SK-N-SH treated with all-trans-retinoic acid at 6 μM for 48 hours (cell line): Measurements from ENCODE around the gene TOP1.

Experiments used
- ATAC-seq: fragments of 200-7000 bp; cut with Tn5 transposase; 3 replicates; pipeline ENCODE4 v1.9.1; 2020; ENCODE audit warnings: mild to moderate bottlenecking, moderate library complexity
- ARNTL ChIP-seq: fragments of 450-650 bp; formaldehyde crosslinking; IDR thresholded peaks from 2 replicates; pipeline ENCODE4 v1.5.0; 2020; ENCODE audit warnings: low read depth, mild to moderate bottlenecking, moderate library complexity, borderline replicate concordance
- BACH2 ChIP-seq: fragments of 250-450 bp; sonication (Bioruptor Pico); IDR thresholded peaks from 2 replicates; pipeline ENCODE4 v1.9.0; 2021; ENCODE audit warnings: mild to moderate bottlenecking, borderline replicate concordance
- CREB5 ChIP-seq: fragments of 250-450 bp; sonication (Bioruptor Pico); IDR thresholded peaks from 2 replicates; pipeline ENCODE4 v1.5.1; 2020; ENCODE audit warnings: low read depth, mild to moderate bottlenecking, moderate library complexity
- CSDC2 ChIP-seq: fragments of 250-450 bp; sonication (Bioruptor Pico); IDR thresholded peaks from 2 replicates; pipeline ENCODE4 v1.5.0; 2020; ENCODE audit warnings: mild to moderate bottlenecking, moderate library complexity
- CSRNP3 ChIP-seq: fragments of 250-450 bp; sonication (Bioruptor Pico); IDR thresholded peaks from 2 replicates; pipeline ENCODE4 v1.5.1; 2021; ENCODE audit warnings: mild to moderate bottlenecking, moderate library complexity
- ESRRG ChIP-seq: fragments of 250-450 bp; sonication (Bioruptor Pico); IDR thresholded peaks from 2 replicates; pipeline ENCODE4 v1.6.1; 2021; ENCODE audit warnings: mild to moderate bottlenecking
- GLIS3 ChIP-seq: fragments of 250-450 bp; sonication (Bioruptor Pico); IDR thresholded peaks from 2 replicates; pipeline ENCODE4 v1.5.0; 2020; ENCODE audit warnings: mild to moderate bottlenecking, moderate library complexity
- ISL1 ChIP-seq: fragments of 250-450 bp; sonication (Bioruptor Pico); IDR thresholded peaks from 2 replicates; pipeline ENCODE4 v2.1.2; 2022; ENCODE audit warnings: mild to moderate bottlenecking, moderate library complexity
- OSR1 ChIP-seq: fragments of 250-450 bp; sonication (Bioruptor Pico); IDR thresholded peaks from 2 replicates; pipeline ENCODE4 v1.8.0; 2022; ENCODE audit warnings: moderate library complexity, mild to moderate bottlenecking, inconsistent platforms
- POU6F1 ChIP-seq: fragments of 250-450 bp; sonication (Bioruptor Pico); IDR thresholded peaks from 2 replicates; pipeline ENCODE4 v1.8.0; 2021; ENCODE audit warnings: low read depth, mild to moderate bottlenecking, moderate library complexity, borderline replicate concordance
- PPARA ChIP-seq: fragments of 250-450 bp; sonication (Bioruptor Pico); IDR thresholded peaks from 2 replicates; pipeline ENCODE4 v1.5.0; 2020; ENCODE audit warnings: mild to moderate bottlenecking, borderline replicate concordance
- RARB ChIP-seq: fragments of 250-450 bp; sonication (Bioruptor Pico); IDR thresholded peaks from 2 replicates; pipeline ENCODE4 v1.8.0; 2021; ENCODE audit warnings: mild to moderate bottlenecking, moderate library complexity
- SNAI2 ChIP-seq: fragments of 250-450 bp; sonication (Bioruptor Pico); IDR thresholded peaks from 2 replicates; pipeline ENCODE4 v1.5.0; 2020; ENCODE audit warnings: mild to moderate bottlenecking, moderate library complexity
- TCF4 ChIP-seq: fragments of 250-450 bp; sonication (Bioruptor Pico); IDR thresholded peaks from 2 replicates; pipeline ENCODE4 v1.8.0; 2021; ENCODE audit warnings: mild to moderate bottlenecking, moderate library complexity, borderline replicate concordance
- TOX ChIP-seq: fragments of 250-450 bp; sonication (Bioruptor Pico); IDR thresholded peaks from 2 replicates; pipeline ENCODE4 v1.8.0; 2021; ENCODE audit warnings: mild to moderate bottlenecking, moderate library complexity, borderline replicate concordance
- ZC3H10 ChIP-seq: fragments of 250-450 bp; sonication (Bioruptor Pico); IDR thresholded peaks from 2 replicates; pipeline ENCODE4 v1.5.1; 2021; ENCODE audit warnings: mild to moderate bottlenecking, moderate library complexity
- ZFP3 ChIP-seq: fragments of 250-450 bp; sonication (Bioruptor Pico); IDR thresholded peaks from 2 replicates; pipeline ENCODE4 v1.5.0; 2020; ENCODE audit warnings: mild to moderate bottlenecking, moderate library complexity
- ZFP30 ChIP-seq: fragments of 450-650 bp; formaldehyde crosslinking; IDR thresholded peaks from 2 replicates; pipeline ENCODE4 v1.5.0; 2022; ENCODE audit warnings: mild to moderate bottlenecking, moderate library complexity
- ZNF70 ChIP-seq: fragments of 450-650 bp; formaldehyde crosslinking; IDR thresholded peaks from 2 replicates; pipeline ENCODE4 v1.5.0; 2020; ENCODE audit warnings: mild to moderate bottlenecking, moderate library complexity
- ZNF8 ChIP-seq: fragments of 450-650 bp; formaldehyde crosslinking; IDR thresholded peaks from 2 replicates; pipeline ENCODE4 v1.5.0; 2020; ENCODE audit warnings: mild to moderate bottlenecking, moderate library complexity
- TF ChIP-seq, protein P1 (sequence below): fragments of 250-450 bp; sonication (Bioruptor Pico); IDR thresholded peaks from 2 replicates; pipeline ENCODE4 v1.8.0; 2020; ENCODE audit warnings: mild to moderate bottlenecking, moderate library complexity, borderline replicate concordance

The TOP1 gene

GRCh38 chr20:41161886-41162285, 133.3 kb downstream of the TOP1 start:
- TF ChIP-seq SNAI2 = no peak
- TF ChIP-seq GLIS3 (CRISPR knock-in tag) = no peak
- no peak for TF ChIP-seq POU6F1 (CRISPR knock-in tag)
- no peak for TF ChIP-seq ESRRG (CRISPR knock-in tag)
- no peak for TF ChIP-seq ZFP3 (CRISPR knock-in tag)
- TF ChIP-seq CSDC2 (CRISPR knock-in tag) = no peak
- no peak for TF ChIP-seq ZFP30 (CRISPR knock-in tag)
- no peak for TF ChIP-seq TOX (CRISPR knock-in tag)
- no peak for TF ChIP-seq ZNF8 (CRISPR knock-in tag)
- TF ChIP-seq ISL1 (CRISPR knock-in tag) = no peak
- no peak for ATAC-seq

- ATAC-seq = no peak
These were observed 133.8 kb downstream of the TOP1 start for GRCh38 chr20:41162396-41162795.

DNA sequence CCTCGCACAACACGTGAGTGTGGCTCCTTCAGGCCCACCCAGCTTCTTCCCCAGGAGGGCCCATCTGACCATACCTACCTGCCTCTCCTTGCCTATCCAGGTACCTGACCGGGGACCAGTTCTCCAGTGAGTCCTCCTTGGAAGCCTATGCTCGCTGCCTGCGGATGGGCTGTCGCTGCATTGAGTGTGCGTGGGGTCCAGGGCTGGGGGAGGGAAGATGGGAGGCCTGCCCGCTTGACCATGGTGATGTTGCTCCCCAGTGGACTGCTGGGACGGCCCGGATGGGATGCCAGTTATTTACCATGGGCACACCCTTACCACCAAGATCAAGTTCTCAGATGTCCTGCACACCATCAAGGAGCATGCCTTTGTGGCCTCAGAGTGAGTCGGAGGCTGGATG, 135.2 kb downstream of the TOP1 start:
- no peak for ATAC-seq
- TF ChIP-seq ZNF70 = no peak
- no peak for TF ChIP-seq ISL1 (CRISPR knock-in tag)
- TF ChIP-seq ZFP30 (CRISPR knock-in tag) = no peak
- TF ChIP-seq, protein P1, sequence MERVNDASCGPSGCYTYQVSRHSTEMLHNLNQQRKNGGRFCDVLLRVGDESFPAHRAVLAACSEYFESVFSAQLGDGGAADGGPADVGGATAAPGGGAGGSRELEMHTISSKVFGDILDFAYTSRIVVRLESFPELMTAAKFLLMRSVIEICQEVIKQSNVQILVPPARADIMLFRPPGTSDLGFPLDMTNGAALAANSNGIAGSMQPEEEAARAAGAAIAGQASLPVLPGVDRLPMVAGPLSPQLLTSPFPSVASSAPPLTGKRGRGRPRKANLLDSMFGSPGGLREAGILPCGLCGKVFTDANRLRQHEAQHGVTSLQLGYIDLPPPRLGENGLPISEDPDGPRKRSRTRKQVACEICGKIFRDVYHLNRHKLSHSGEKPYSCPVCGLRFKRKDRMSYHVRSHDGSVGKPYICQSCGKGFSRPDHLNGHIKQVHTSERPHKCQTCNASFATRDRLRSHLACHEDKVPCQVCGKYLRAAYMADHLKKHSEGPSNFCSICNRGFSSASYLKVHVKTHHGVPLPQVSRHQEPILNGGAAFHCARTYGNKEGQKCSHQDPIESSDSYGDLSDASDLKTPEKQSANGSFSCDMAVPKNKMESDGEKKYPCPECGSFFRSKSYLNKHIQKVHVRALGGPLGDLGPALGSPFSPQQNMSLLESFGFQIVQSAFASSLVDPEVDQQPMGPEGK (CRISPR knock-in tag) = no peak
- no peak for TF ChIP-seq ZNF8 (CRISPR knock-in tag)
- no peak for TF ChIP-seq PPARA
- no peak for TF ChIP-seq ARNTL (CRISPR knock-in tag)
- TF ChIP-seq GLIS3 (CRISPR knock-in tag) = no peak
- TF ChIP-seq BACH2 (CRISPR knock-in tag) = no peak
- no peak for TF ChIP-seq SNAI2
- no peak for TF ChIP-seq POU6F1 (CRISPR knock-in tag)
- TF ChIP-seq OSR1 = no peak
- TF ChIP-seq ESRRG (CRISPR knock-in tag) = no peak
- TF ChIP-seq TOX (CRISPR knock-in tag) = no peak
- TF ChIP-seq TCF4 (CRISPR knock-in tag) = no peak

More at GRCh38 chr20:41162396-41162795, 133.8 kb downstream of the TOP1 start:
- TF ChIP-seq CSRNP3 (CRISPR knock-in tag) (no peak), OSR1 (no peak), GLIS3 (CRISPR knock-in tag) (no peak)
- TF ChIP-seq, protein P1 (CRISPR knock-in tag) = no peak

- no peak for TF ChIP-seq ISL1 (CRISPR knock-in tag)
- no peak for TF ChIP-seq ZC3H10
- no peak for TF ChIP-seq CREB5 (CRISPR knock-in tag)
- TF ChIP-seq RARB = no peak
These were observed 136.6 kb downstream of the TOP1 start for GRCh38 chr20:41165001-41165882.

More at GRCh38 chr20:41165001-41165882, 136.6 kb downstream of the TOP1 start:
- no peak for ATAC-seq
